Activated B cell treated with CpG ODN at 0.5 μM for 24 hours (primary cell): ENCODE results near the gene INO80D. TPM values are rescaled to one million over a fixed set of nuclear protein-coding genes. Genes with fewer than 3 reads are reported as not detected.

Experiments
- ATAC-seq: fragments of 200-7000 bp; cut with Tn5 transposase; one replicate; pipeline ENCODE4 v1.10.0; 2021; ENCODE audit warnings: low read depth, mild to moderate bottlenecking, moderate library complexity
- CTCF ChIA-PET: fragments of 350-600 bp; sonication (Branson Sonifier 250); formaldehyde crosslinking; loops from one replicate; lab custom pipeline; 2021; ENCODE audit warnings: antibody characterized with exemption; lab: Charles Lee
- POLR2A ChIA-PET: fragments of 350-600 bp; sonication (Branson Sonifier 250); formaldehyde crosslinking; loops from one replicate; lab custom pipeline; 2021; ENCODE audit warnings: antibody characterized with exemption; lab: Charles Lee
- DNase-seq: peaks from one replicate; pipeline ENCODE4 v3.0.0; 2022
- H3K27ac Mint-ChIP-seq: one replicate; pipeline ENCODE4 v1.8.0; 2020; ENCODE audit warnings: mixed read lengths
- H3K27me3 Mint-ChIP-seq: one replicate; pipeline ENCODE4 v1.8.0; 2021; ENCODE audit warnings: mixed read lengths
- H3K36me3 Mint-ChIP-seq: one replicate; pipeline ENCODE4 v1.8.0; 2021; ENCODE audit warnings: low read depth, mixed read lengths
- H3K4me1 Mint-ChIP-seq: one replicate; pipeline ENCODE4 v1.8.0; 2021; ENCODE audit warnings: mixed read lengths
- H3K4me3 Mint-ChIP-seq: one replicate; pipeline ENCODE4 v1.8.0; 2020; ENCODE audit warnings: mild to moderate bottlenecking, mixed read lengths
- H3K9me3 Mint-ChIP-seq: one replicate; pipeline ENCODE4 v1.8.0; 2020; ENCODE audit warnings: mixed read lengths
- intact Hi-C: fragments of 100-400 bp; cut with micrococcal nuclease; formaldehyde crosslinking; loops from one replicate; pipeline ENCODE4 v1.15.1; 2024
- total RNA-seq: library from RNA; stranded (reverse); gene quantifications from 2 replicates; pipeline ENCODE4 v1.2.3, GENCODE V29; 2022
- TF ChIP-seq, protein P1 (sequence below): fragments of 200-600 bp; IDR thresholded peaks from one replicate; pipeline ENCODE4 v1.8.0; 2022; ENCODE audit warnings: antibody characterized with exemption, mild to moderate bottlenecking

Gene INO80D
- total RNA-seq, 1 donor from 2014 or later, result 53.1 TPM

DNA sequence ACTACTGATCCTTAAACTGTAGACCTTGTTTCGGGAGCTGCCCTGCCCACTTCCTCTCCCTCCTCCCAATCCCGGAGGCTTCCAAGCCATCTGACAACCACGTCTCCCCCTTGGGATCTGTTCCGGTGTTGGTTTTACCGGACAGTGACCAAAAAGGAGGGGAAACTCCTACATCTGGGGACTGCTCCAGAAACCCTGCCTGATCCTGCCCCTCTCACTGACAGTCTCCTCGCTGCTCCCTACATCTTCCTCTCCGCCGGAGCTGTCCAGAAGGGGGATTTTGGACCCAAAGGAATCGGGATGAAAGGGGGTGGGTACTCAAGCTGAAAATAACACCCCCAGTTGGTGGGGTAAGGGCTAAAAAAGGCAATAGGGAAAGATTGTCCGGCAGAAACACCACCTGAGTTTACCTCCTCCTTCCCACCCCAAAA lies 1.5 kb downstream of the INO80D start:
- Mint-ChIP-seq H3K27ac (peak overlapping the region; percentile 95), H3K4me1 (peaks cover 51% of the 10 kb centered on the region), H3K4me3 (peak overlapping the region; percentile 95), H3K36me3 (peaks cover 16% of the 10 kb centered on the region), H3K9me3 (no peaks in the 10 kb centered on the region), H3K27me3 (no peaks in the 10 kb centered on the region)
- POLR2A ChIA-PET, result interaction anchor here (0.7 to 1.2 kb wide), 3 partner anchors 76 to 378 kb away, joined by 3 to 8 read pairs (median 4); no protein-coding TSS in a partner anchor
- TF ChIP-seq, protein P1, sequence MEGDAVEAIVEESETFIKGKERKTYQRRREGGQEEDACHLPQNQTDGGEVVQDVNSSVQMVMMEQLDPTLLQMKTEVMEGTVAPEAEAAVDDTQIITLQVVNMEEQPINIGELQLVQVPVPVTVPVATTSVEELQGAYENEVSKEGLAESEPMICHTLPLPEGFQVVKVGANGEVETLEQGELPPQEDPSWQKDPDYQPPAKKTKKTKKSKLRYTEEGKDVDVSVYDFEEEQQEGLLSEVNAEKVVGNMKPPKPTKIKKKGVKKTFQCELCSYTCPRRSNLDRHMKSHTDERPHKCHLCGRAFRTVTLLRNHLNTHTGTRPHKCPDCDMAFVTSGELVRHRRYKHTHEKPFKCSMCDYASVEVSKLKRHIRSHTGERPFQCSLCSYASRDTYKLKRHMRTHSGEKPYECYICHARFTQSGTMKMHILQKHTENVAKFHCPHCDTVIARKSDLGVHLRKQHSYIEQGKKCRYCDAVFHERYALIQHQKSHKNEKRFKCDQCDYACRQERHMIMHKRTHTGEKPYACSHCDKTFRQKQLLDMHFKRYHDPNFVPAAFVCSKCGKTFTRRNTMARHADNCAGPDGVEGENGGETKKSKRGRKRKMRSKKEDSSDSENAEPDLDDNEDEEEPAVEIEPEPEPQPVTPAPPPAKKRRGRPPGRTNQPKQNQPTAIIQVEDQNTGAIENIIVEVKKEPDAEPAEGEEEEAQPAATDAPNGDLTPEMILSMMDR, result no peak
- no peak for ATAC-seq
- intact Hi-C loops, result loop anchor here (2.0 to 10.0 kb wide), 3 partner anchors 1080 to 1540 kb away; partner anchors contain the start of genes CREB1, KLF7 and METTL21A
- peak; percentile 20 for DNase-seq
- CTCF ChIA-PET, result interaction anchor here (0.7 kb wide), 1 partner anchor 70 kb away, joined by 3 read pairs; no protein-coding TSS in a partner anchor

DNA sequence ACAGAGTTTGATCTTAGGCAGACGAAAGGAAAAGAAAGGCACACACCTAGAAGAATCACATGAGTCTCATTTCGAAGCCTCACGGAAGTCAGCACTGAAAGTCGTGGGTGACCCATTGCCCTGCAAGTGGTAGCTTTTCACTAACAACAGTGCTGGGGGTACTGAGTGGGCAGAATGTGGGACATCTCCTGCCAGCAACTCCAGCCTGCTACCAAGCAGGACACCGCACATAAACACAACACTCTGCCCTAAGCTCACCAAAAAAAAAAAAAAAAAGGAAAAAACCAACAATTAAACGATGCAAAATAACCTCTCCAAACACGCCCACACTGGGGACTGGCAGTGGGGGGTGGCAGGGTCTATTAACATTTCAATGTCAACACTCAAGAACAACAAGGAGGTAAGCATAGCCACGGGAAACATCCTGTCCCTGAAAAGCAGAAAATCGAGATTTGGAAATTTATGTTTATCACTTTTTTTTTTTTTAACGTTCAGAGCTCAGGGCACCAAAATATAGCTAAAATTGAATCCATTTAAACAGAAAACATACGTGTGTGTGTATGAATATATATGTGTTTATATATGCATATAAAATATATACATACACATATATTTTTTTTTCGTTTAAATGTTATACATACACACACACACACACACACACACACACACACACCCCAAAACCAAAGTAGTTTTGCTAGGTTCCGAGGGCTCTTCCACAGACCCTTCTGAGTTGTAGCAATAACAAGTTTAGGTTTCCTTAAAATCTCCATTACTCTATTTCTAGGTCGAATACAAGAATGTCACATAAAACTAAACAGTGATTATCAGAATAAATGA lies 2.2 kb downstream of the INO80D start:
- Mint-ChIP-seq H3K4me1 (peaks cover 53% of the 10 kb centered on the region), H3K9me3 (no peaks in the 10 kb centered on the region), H3K27me3 (no peaks in the 10 kb centered on the region), H3K27ac (peak overlapping the region; percentile 95), H3K4me3 (peak overlapping the region; percentile 95), H3K36me3 (peaks cover 16% of the 10 kb centered on the region)
- CTCF ChIA-PET, result interaction anchor here (0.7 kb wide), 1 partner anchor 71 kb away, joined by 3 read pairs; no protein-coding TSS in a partner anchor
- TF ChIP-seq, protein P1, result no peak
- POLR2A ChIA-PET, result interaction anchor here (0.6 to 1.2 kb wide), 8 partner anchors 33 to 1885 kb away, joined by 3 to 9 read pairs (median 4); partner anchors contain the start of genes EEF1B2 and NDUFS1
- intact Hi-C loops, result loop anchor here (2.0 to 10.0 kb wide), 3 partner anchors 1081 to 1541 kb away; partner anchors contain the start of genes CREB1, KLF7 and METTL21A
- DNase-seq (no peak), ATAC-seq (no peak)

DNA sequence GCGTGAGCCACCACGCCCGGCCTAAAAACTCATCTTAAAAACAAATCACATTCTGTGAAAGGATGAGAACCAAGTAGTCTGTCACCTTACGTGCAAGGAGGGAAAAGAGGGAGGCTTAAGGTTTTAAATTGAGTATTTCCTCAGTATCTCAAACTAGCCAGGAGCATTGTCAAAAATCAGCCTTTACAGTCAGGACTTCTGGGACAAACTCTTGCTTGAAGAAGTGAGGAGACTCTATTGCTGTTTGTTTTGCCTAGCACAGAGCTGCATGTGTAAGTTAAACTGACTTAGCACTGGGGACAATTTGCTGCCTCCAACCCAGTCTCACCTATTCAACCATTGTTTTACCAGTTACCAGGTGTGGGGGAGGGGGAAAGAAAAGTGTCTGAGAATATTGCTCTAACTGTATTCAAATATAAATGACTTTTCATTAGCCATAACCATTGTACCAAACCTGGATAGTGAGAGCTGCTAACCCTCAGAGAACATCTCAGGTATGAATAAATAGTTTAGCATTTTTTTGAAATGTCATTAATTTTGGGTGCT lies 3.6 kb downstream of the INO80D start:
- H3K27me3 Mint-ChIP-seq, result no peaks in the 10 kb centered on the region
- no peak overlapping the region for H3K4me3 Mint-ChIP-seq
- TF ChIP-seq, protein P1, result no peak
- peaks cover 56% of the 10 kb centered on the region for H3K4me1 Mint-ChIP-seq
- no peaks in the 10 kb centered on the region for H3K9me3 Mint-ChIP-seq
- POLR2A ChIA-PET, result no interaction called here
- DNase-seq (no peak), ATAC-seq (no peak)
- no peak overlapping the region for H3K27ac Mint-ChIP-seq
- intact Hi-C loops, result loop anchor here (10.0 kb wide), 2 partner anchors 1082 to 1542 kb away; partner anchors contain the start of genes KLF7 and METTL21A
- CTCF ChIA-PET, result no interaction called here
- H3K36me3 Mint-ChIP-seq, result peaks cover 19% of the 10 kb centered on the region

DNA sequence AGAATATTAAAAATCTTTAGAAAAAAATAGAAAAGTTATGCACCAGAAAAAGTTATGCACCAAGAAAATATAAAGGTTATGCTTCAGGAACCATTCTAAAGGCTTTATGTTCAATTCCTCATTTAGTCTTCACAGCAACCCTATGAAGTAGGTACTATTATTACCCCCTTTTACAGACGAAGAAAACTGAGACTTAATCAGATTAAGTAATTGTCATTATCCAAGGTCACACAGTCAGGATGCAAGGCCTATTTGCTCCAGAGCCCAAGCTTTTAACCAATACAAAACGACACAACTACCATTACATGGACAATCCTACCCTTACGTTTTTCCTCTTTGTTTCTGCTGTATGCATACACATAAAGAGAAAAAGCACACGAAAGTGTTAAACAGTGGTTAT lies 5.0 kb downstream of the INO80D start:
- ChIA-PET CTCF (no interaction called here), POLR2A (no interaction called here)
- TF ChIP-seq, protein P1, result no peak
- Mint-ChIP-seq H3K4me1 (peaks cover 51% of the 10 kb centered on the region), H3K4me3 (peak overlapping the region; percentile 16), H3K36me3 (peaks cover 16% of the 10 kb centered on the region), H3K27me3 (no peaks in the 10 kb centered on the region), H3K9me3 (no peaks in the 10 kb centered on the region), H3K27ac (no peak overlapping the region)
- ATAC-seq (no peak), DNase-seq (no peak)
- intact Hi-C loops, result loop anchor here (10.0 kb wide), 2 partner anchors 1084 to 1544 kb away; partner anchors contain the start of genes KLF7 and METTL21A
